HG03342 (cell line): ENCODE measurements around the gene TSKU.

ENCODE experiments used
- ATAC-seq: cut with Tn5 transposase; IDR thresholded peaks from one replicate; pipeline ENCODE4 v1.9.1; 2021; ENCODE audit warnings: mild to moderate bottlenecking, moderate library complexity; ENCODE audit not compliant: unreplicated experiment

TSKU gene

GRCh38 chr11:76752321-76753143 lies 30.6 kb upstream of the TSKU start:
- ATAC-seq, result no peak

- ATAC-seq, result no peak
Observed at GRCh38 chr11:76753449-76753848, 29.7 kb upstream of the TSKU start.

GRCh38 chr11:76753950-76754349 lies 29.2 kb upstream of the TSKU start:
- ATAC-seq, result no peak

- no peak for ATAC-seq
Observed at GRCh38 chr11:76756341-76756741, 26.8 kb upstream of the TSKU start.

GRCh38 chr11:76758311-76758710 lies 24.8 kb upstream of the TSKU start:
- ATAC-seq, result no peak

- no peak for ATAC-seq
Observed at GRCh38 chr11:76759092-76759491, 24.1 kb upstream of the TSKU start.

- ATAC-seq, result no peak
Observed at GRCh38 chr11:76759517-76759916, 23.6 kb upstream of the TSKU start.

GRCh38 chr11:76760236-76760635 lies 22.9 kb upstream of the TSKU start:
- no peak for ATAC-seq

- no peak for ATAC-seq
Observed at GRCh38 chr11:76761718-76762355, 21.3 kb upstream of the TSKU start.

- no peak for ATAC-seq
Observed at GRCh38 chr11:76762356-76762752, 20.8 kb upstream of the TSKU start.

- no peak for ATAC-seq
Observed at GRCh38 chr11:76762867-76763572, 20.1 kb upstream of the TSKU start.

- no peak for ATAC-seq
Observed at GRCh38 chr11:76763573-76764346, 19.4 kb upstream of the TSKU start.

- ATAC-seq, result no peak
Observed at GRCh38 chr11:76764941-76765665, 18.1 kb upstream of the TSKU start.

GRCh38 chr11:76765863-76766350 lies 17.2 kb upstream of the TSKU start:
- ATAC-seq, result no peak

- no peak for ATAC-seq
Observed at GRCh38 chr11:76766521-76766920, 16.6 kb upstream of the TSKU start.

- no peak for ATAC-seq
Observed at GRCh38 chr11:76767659-76768058, 15.5 kb upstream of the TSKU start.

- no peak for ATAC-seq
Observed at GRCh38 chr11:76768088-76768908, 14.9 kb upstream of the TSKU start.

GRCh38 chr11:76768909-76769560 lies 14.1 kb upstream of the TSKU start:
- no peak for ATAC-seq
